Left renal pelvis (tissue), 4 donors: Measurements from ENCODE around the gene CEACAM6. TPM values are rescaled to one million over a fixed set of nuclear protein-coding genes. Genes with fewer than 3 reads are reported as not detected.
"Not testable (repeated sequence)": the region's sequence is repeated elsewhere in the genome, so short reads cannot be mapped to it uniquely, and the experiment has no call there.

Experiments
- DNase-seq, 4 donors: peaks; one replicate each; pipeline ENCODE4 v3.0.0-alpha.2; 2013; ENCODE audit warnings: low read depth in 4 of 4, low spot score in 3 of 4
- polyA plus RNA-seq, 4 donors: library from polyadenylated mRNA; unstranded; fragments of 120-200 nt; gene quantifications; one replicate each; pipeline ENCODE4 v1.2.1, GENCODE V29; 2013; ENCODE audit not compliant: insufficient read length in 4 of 4

The CEACAM6 gene
- polyA plus RNA-seq, 4 donors = 0.11 to 0.26 (median 0.18) TPM; not detected in 1

- no peak for DNase-seq
Observed at GRCh38 chr19:41745756-41746155, 9.6 kb upstream of the CEACAM6 start.

- peak in 1 of 4 donors; percentile 0 for DNase-seq
Observed at GRCh38 chr19:41746593-41747227, 8.6 kb upstream of the CEACAM6 start.

- no peak for DNase-seq
Observed at GRCh38 chr19:41748012-41748411, 7.3 kb upstream of the CEACAM6 start.

GRCh38 chr19:41750248-41751134 lies 4.8 kb upstream of the CEACAM6 start:
- not testable (repeated sequence) for DNase-seq

- DNase-seq = no peak
Observed at GRCh38 chr19:41753159-41753558, 2.2 kb upstream of the CEACAM6 start.

- DNase-seq = no peak
Observed at GRCh38 chr19:41753936-41754529, 1.3 kb upstream of the CEACAM6 start.

GRCh38 chr19:41758846-41759245 lies 3.5 kb downstream of the CEACAM6 start:
- DNase-seq = no peak

- DNase-seq = no peak
Observed at GRCh38 chr19:41767115-41767514, 11.8 kb downstream of the CEACAM6 start.

- DNase-seq = not testable (repeated sequence)
Observed at GRCh38 chr19:41768105-41768504, 12.8 kb downstream of the CEACAM6 start.

GRCh38 chr19:41769608-41770007 lies 14.3 kb downstream of the CEACAM6 start:
- no peak for DNase-seq

GRCh38 chr19:41771410-41771809 lies 16.1 kb downstream of the CEACAM6 start:
- no peak for DNase-seq

- no peak for DNase-seq
Observed at GRCh38 chr19:41774515-41774980, 19.2 kb downstream of the CEACAM6 start.

GRCh38 chr19:41776700-41777099 lies 21.4 kb downstream of the CEACAM6 start:
- no peak for DNase-seq

GRCh38 chr19:41783612-41784011 lies 28.3 kb downstream of the CEACAM6 start:
- DNase-seq = no peak

GRCh38 chr19:41784312-41784711 lies 29.0 kb downstream of the CEACAM6 start:
- no peak for DNase-seq

GRCh38 chr19:41784743-41785142 lies 29.4 kb downstream of the CEACAM6 start:
- DNase-seq = no peak

GRCh38 chr19:41785653-41786052 lies 30.3 kb downstream of the CEACAM6 start:
- DNase-seq = peak in 2 of 4 donors; percentile 16 to 37

- DNase-seq = no peak
Observed at GRCh38 chr19:41787055-41787454, 31.7 kb downstream of the CEACAM6 start.

GRCh38 chr19:41788518-41788917 lies 33.2 kb downstream of the CEACAM6 start:
- DNase-seq = not testable (repeated sequence)

- not testable (repeated sequence) for DNase-seq
Observed at GRCh38 chr19:41789053-41789452, 33.7 kb downstream of the CEACAM6 start.
